BLaER1 treated with 17β-estradiol and CSF1 and Interleukin-3, amounts not matched to agents 10 nM and 100 nM (cell line): ENCODE measurements around the gene FERMT3.

ENCODE experiments used
- H3K27ac ChIP-seq, 11 experiments: shearing (Covaris generic); formaldehyde crosslinking; 2 replicates each; pipeline ENCODE4 v1.8.1; 2022
- H3K27me3 ChIP-seq, 11 experiments: shearing (Covaris generic); formaldehyde crosslinking; 2 replicates each; pipeline ENCODE4 v1.8.1; 2022
- H3K36me3 ChIP-seq, 11 experiments: shearing (Covaris generic); formaldehyde crosslinking; 2 replicates each; pipeline ENCODE4 v1.8.1; 2022
- H3K4me1 ChIP-seq, 10 experiments: shearing (Covaris generic); formaldehyde crosslinking; 2 replicates each; pipeline ENCODE4 v1.8.1; 2022
- H3K4me2 ChIP-seq, 11 experiments: shearing (Covaris generic); formaldehyde crosslinking; 2 replicates each; pipeline ENCODE4 v1.8.1; 2022
- H3K4me3 ChIP-seq, 10 experiments: shearing (Covaris generic); formaldehyde crosslinking; 2 replicates each; pipeline ENCODE4 v1.8.1; 2022
- H3K9ac ChIP-seq, 11 experiments: shearing (Covaris generic); formaldehyde crosslinking; 2 replicates each; pipeline ENCODE4 v1.8.1; 2022
- H3K9me3 ChIP-seq, 11 experiments: shearing (Covaris generic); formaldehyde crosslinking; replicated peaks in 1 of 11; 2 replicates each; pipeline ENCODE4 v1.8.1; 2022
- H4K20me1 ChIP-seq, 11 experiments: shearing (Covaris generic); formaldehyde crosslinking; 2 replicates each; pipeline ENCODE4 v1.8.1; 2022
- Cebpa-rat ChIP-seq, 11 experiments: shearing (Covaris generic); IDR thresholded peaks; 2 replicates each; pipeline ENCODE4 v1.8.1; 2022

Gene FERMT3

GRCh38 chr11:64253043-64253442, 46.5 kb downstream of the FERMT3 start:
- no peaks in the 10 kb centered on the region for H3K9me3 ChIP-seq
- H3K4me2 ChIP-seq, result peak overlapping the region; percentile 92 to 100 (median 99)
- H4K20me1 ChIP-seq, result peaks cover 17 to 53% (median 28%) of the 10 kb centered on the region in 11 experiments; a peak in 19 of 22 replicates
- peaks cover 36 to 46% (median 39%) of the 10 kb centered on the region in 11 experiments for H3K36me3 ChIP-seq
- H3K9ac ChIP-seq, result peak overlapping the region; percentile 27 to 95 (median 84); a peak in 18 of 22 replicates
- peak overlapping the region; percentile 71 to 96 (median 90); a peak in 19 of 20 replicates for H3K4me3 ChIP-seq
- no peak for TF ChIP-seq Cebpa-rat (IDR thresholded peaks at IDR 0.05)
- peak overlapping the region in 5 of 11 experiments; percentile 15 to 95 (median 71); a peak in 7 of 22 replicates for H3K27ac ChIP-seq
- peaks cover 40 to 60% (median 56%) of the 10 kb centered on the region in 10 experiments for H3K4me1 ChIP-seq
- no peaks in the 10 kb centered on the region for H3K27me3 ChIP-seq

GRCh38 chr11:64253481-64253880, 47.0 kb downstream of the FERMT3 start:
- H3K36me3 ChIP-seq, result peaks cover 40 to 50% (median 43%) of the 10 kb centered on the region in 11 experiments
- H3K9me3 ChIP-seq, result no peaks in the 10 kb centered on the region
- H3K4me2 ChIP-seq, result peak overlapping the region; percentile 92 to 100 (median 99)
- peak overlapping the region in 2 of 11 experiments; percentile 8 to 31; a peak in 2 of 22 replicates for H3K27ac ChIP-seq
- no peaks in the 10 kb centered on the region for H3K27me3 ChIP-seq
- H3K4me3 ChIP-seq, result peak overlapping the region in 4 of 10 experiments; percentile 94 to 95 (median 94); a peak in 6 of 20 replicates
- peaks cover 39 to 56% (median 52%) of the 10 kb centered on the region in 10 experiments for H3K4me1 ChIP-seq
- no peak for TF ChIP-seq Cebpa-rat (IDR thresholded peaks at IDR 0.05)
- H4K20me1 ChIP-seq, result peaks cover 17 to 58% (median 28%) of the 10 kb centered on the region in 11 experiments; a peak in 19 of 22 replicates
- H3K9ac ChIP-seq, result peak overlapping the region; percentile 5 to 95 (median 83); a peak in 14 of 22 replicates

GRCh38 chr11:64254326-64254725, 47.8 kb downstream of the FERMT3 start:
- H3K4me3 ChIP-seq, result 0 out of 20 replicates have a peak overlapping the region, but pooled peaks of 1 of the 10 experiments have one; percentile 94
- H3K27ac ChIP-seq, result peak overlapping the region in 1 of 11 experiments; percentile 40; a peak in 1 of 22 replicates
- H3K4me2 ChIP-seq, result peak overlapping the region; percentile 92 to 100 (median 99); a peak in 16 of 22 replicates
- peaks cover 17 to 66% (median 28%) of the 10 kb centered on the region in 11 experiments; a peak in 19 of 22 replicates for H4K20me1 ChIP-seq
- peaks cover 36 to 48% (median 43%) of the 10 kb centered on the region in 10 experiments for H3K4me1 ChIP-seq
- peak overlapping the region in 3 of 11 experiments; percentile 28 to 95 (median 47); a peak in 2 of 22 replicates for H3K9ac ChIP-seq
- no peaks in the 10 kb centered on the region for H3K9me3 ChIP-seq
- peaks cover 49 to 59% (median 52%) of the 10 kb centered on the region in 11 experiments for H3K36me3 ChIP-seq
- H3K27me3 ChIP-seq, result no peaks in the 10 kb centered on the region
- TF ChIP-seq Cebpa-rat (IDR thresholded peaks at IDR 0.05), result no peak

GRCh38 chr11:64255135-64256128, 48.9 kb downstream of the FERMT3 start:
- H3K27ac ChIP-seq, result no peak overlapping the region
- H3K27me3 ChIP-seq, result no peaks in the 10 kb centered on the region
- no peaks in the 10 kb centered on the region for H3K9me3 ChIP-seq
- no peak for TF ChIP-seq Cebpa-rat (IDR thresholded peaks at IDR 0.05)
- H4K20me1 ChIP-seq, result peaks cover 17 to 77% (median 31%) of the 10 kb centered on the region in 11 experiments; a peak in 19 of 22 replicates
- H3K36me3 ChIP-seq, result peaks cover 60 to 70% (median 63%) of the 10 kb centered on the region in 11 experiments
- peak overlapping the region in 1 of 11 experiments; percentile 26; a peak in 1 of 22 replicates for H3K9ac ChIP-seq
- H3K4me2 ChIP-seq, result no peak overlapping the region
- peaks cover 25 to 37% (median 32%) of the 10 kb centered on the region in 10 experiments for H3K4me1 ChIP-seq
- H3K4me3 ChIP-seq, result no peak overlapping the region

- peaks cover 65 to 78% (median 70%) of the 10 kb centered on the region in 11 experiments for H3K36me3 ChIP-seq
- H3K9me3 ChIP-seq, result no peaks in the 10 kb centered on the region
- no peaks in the 10 kb centered on the region for H3K27me3 ChIP-seq
- H3K27ac ChIP-seq, result no peak overlapping the region
- no peak overlapping the region for H3K4me2 ChIP-seq
- H3K4me1 ChIP-seq, result peaks cover 19 to 29% (median 25%) of the 10 kb centered on the region in 10 experiments
- TF ChIP-seq Cebpa-rat (IDR thresholded peaks at IDR 0.05), result no peak
- no peak overlapping the region for H3K4me3 ChIP-seq
- peaks cover 17 to 81% (median 31%) of the 10 kb centered on the region in 11 experiments; a peak in 19 of 22 replicates for H4K20me1 ChIP-seq
- peak overlapping the region in 1 of 11 experiments; percentile 26; a peak in 2 of 22 replicates for H3K9ac ChIP-seq
Observed at GRCh38 chr11:64256300-64256699, 49.8 kb downstream of the FERMT3 start.

GRCh38 chr11:64258356-64258755, 51.8 kb downstream of the FERMT3 start:
- Histone ChIP-seq H3K27ac (no peak overlapping the region), H3K36me3 (peaks cover 84 to 99% (median 90%) of the 10 kb centered on the region in 11 experiments), H3K9ac (no peak overlapping the region), H3K4me3 (no peak overlapping the region), H4K20me1 (peaks cover 5 to 90% (median 22%) of the 10 kb centered on the region in 11 experiments; a peak in 19 of 22 replicates), H3K9me3 (no peaks in the 10 kb centered on the region), H3K27me3 (no peaks in the 10 kb centered on the region), H3K4me2 (no peak overlapping the region), H3K4me1 (peaks cover 17 to 32% (median 22%) of the 10 kb centered on the region in 10 experiments)
- TF ChIP-seq Cebpa-rat (IDR thresholded peaks at IDR 0.05), result no peak

GRCh38 chr11:64258946-64259532, 52.5 kb downstream of the FERMT3 start:
- Histone ChIP-seq H4K20me1 (peaks cover 0 to 85% (median 15%) of the 10 kb centered on the region in 11 experiments; a peak in 17 of 22 replicates), H3K9ac (no peak overlapping the region), H3K4me2 (no peak overlapping the region), H3K4me1 (peaks cover 17 to 31% (median 20%) of the 10 kb centered on the region in 10 experiments), H3K36me3 (peaks cover 91 to 100% (median 97%) of the 10 kb centered on the region in 11 experiments), H3K9me3 (no peaks in the 10 kb centered on the region), H3K27me3 (no peaks in the 10 kb centered on the region), H3K4me3 (no peak overlapping the region), H3K27ac (no peak overlapping the region)
- no peak for TF ChIP-seq Cebpa-rat (IDR thresholded peaks at IDR 0.05)

- Histone ChIP-seq H3K36me3 (peaks cover 86 to 100% (median 96%) of the 10 kb centered on the region in 11 experiments), H3K27me3 (no peaks in the 10 kb centered on the region)
- TF ChIP-seq Cebpa-rat (IDR thresholded peaks at IDR 0.05), result no peak
Observed at GRCh38 chr11:64259533-64260067, 53.1 kb downstream of the FERMT3 start.

More at GRCh38 chr11:64259533-64260067, 53.1 kb downstream of the FERMT3 start:
- H4K20me1 ChIP-seq, result peaks cover 0 to 85% (median 9%) of the 10 kb centered on the region in 11 experiments; a peak in 13 of 22 replicates
- H3K27ac ChIP-seq, result no peak overlapping the region
- H3K4me1 ChIP-seq, result peaks cover 19 to 31% (median 22%) of the 10 kb centered on the region in 10 experiments
- H3K9me3 ChIP-seq, result no peaks in the 10 kb centered on the region
- no peak overlapping the region for H3K4me3 ChIP-seq
- 0 out of 22 replicates have a peak overlapping the region, but pooled peaks of 1 of the 11 experiments have one; percentile 9 for H3K9ac ChIP-seq
- H3K4me2 ChIP-seq, result no peak overlapping the region
